Right lobe of liver (tissue), 6 donors: Measurements from ENCODE around the gene PDE6B. TPM values are rescaled to one million over a fixed set of nuclear protein-coding genes. Genes with fewer than 3 reads are reported as not detected.

ENCODE experiments used
- ATAC-seq, 4 donors: fragments of 200-7000 bp; cut with Tn5 transposase; one replicate each; pipeline ENCODE4 v1.9.1; 2020; ENCODE audit warnings: mild to moderate bottlenecking in 4 of 4, moderate library complexity in 4 of 4
- DNase-seq, 3 donors: peaks; one replicate each; pipeline ENCODE4 v3.0.0-alpha.2; 2020
- H3K27ac ChIP-seq, 3 donors: fragments of 200-600 bp; one replicate each; pipeline ENCODE4 v1.8.0; 2022
- H3K27me3 ChIP-seq, 2 donors: fragments of 200-600 bp; one replicate each; pipeline ENCODE4 v1.8.0; 2022
- H3K36me3 ChIP-seq, 4 donors: fragments of 200-600 bp; sonication (generic) in 1 of 4; one replicate each; pipeline versions ENCODE4 v1.5.1 to v1.8.0; 2017 to 2022; ENCODE audit warnings: control low read depth in 1 of 4
- H3K4me1 ChIP-seq, 4 donors: fragments of 200-600 bp; sonication (generic) in 1 of 4; one replicate each; pipeline versions ENCODE4 v1.5.1 to v1.8.0; 2017 to 2022; ENCODE audit warnings: control low read depth in 1 of 4
- H3K4me3 ChIP-seq, 3 donors: fragments of 200-600 bp; one replicate each; pipeline ENCODE4 v1.8.0; 2022
- H3K9me3 ChIP-seq, 4 donors: fragments of 200-600 bp; sonication (generic) in 1 of 4; one replicate each; pipeline versions ENCODE4 v1.5.1 to v1.8.0; 2017 to 2022; ENCODE audit warnings: control low read depth in 1 of 4
- POLR2A ChIP-seq: fragments of 450-650 bp; IDR thresholded peaks from one replicate; pipeline ENCODE4 v1.6.1; 2017; ENCODE audit warnings: antibody characterized with exemption, mild to moderate bottlenecking
- WGBS: methylation state at CpG from one replicate; pipeline ENCODE4 v1.1.6; 2018; ENCODE audit warnings: low coverage, low lambda C conversion rate; ENCODE audit not compliant: insufficient coverage; ENCODE audit errors: missing lambda C conversion rate; 5-methylcytosine and 5-hydroxymethylcytosine counted together
- intact Hi-C, 2 donors: fragments of 100-400 bp; cut with DNase I; formaldehyde crosslinking; loops; one replicate each; pipeline versions ENCODE4 v1.11.2 to v1.14.1; 2022
- total RNA-seq, 6 experiments: library from RNA; depleted of rRNA in 2 of 6; stranded (reverse); fragments of >200 nt in 2 of 6; fragmentation: NEBNext Ultra II Directional in 3 of 6; extraction: Animal tissue kit (Norgen Biotek cat#: 25700) in 3 of 6; gene quantifications; one replicate each; pipeline versions ENCODE4 v1.1.0 to v1.2.4, GENCODE V29; 2016 to 2023
- TF ChIP-seq, protein P1 (sequence below), 4 donors: fragments of 200-600 bp in 3 of 4; fragments of 450-650 bp in 1 of 4; IDR thresholded peaks; one replicate each; pipeline versions ENCODE4 v1.5.1 to v1.8.0; 2016 to 2022; ENCODE audit warnings: antibody characterized with exemption in 4 of 4, mild to moderate bottlenecking in 2 of 4
- donor health status: DM: no; HTN: yes; CAD: no.
- donor health status: DM: no; HTN: no; CAD: no.
- donor health status: DM: no; HTN: no; CAD: no.
- donor health status: DM: no; HTN: yes; CAD: no.
- donor health status: DM: no; HTN: yes; CAD: no.

Gene PDE6B
- total RNA-seq, 6 experiments from 2014 or later: 0.24 to 1.9 (median 0.76) TPM; not detected in 1

DNA sequence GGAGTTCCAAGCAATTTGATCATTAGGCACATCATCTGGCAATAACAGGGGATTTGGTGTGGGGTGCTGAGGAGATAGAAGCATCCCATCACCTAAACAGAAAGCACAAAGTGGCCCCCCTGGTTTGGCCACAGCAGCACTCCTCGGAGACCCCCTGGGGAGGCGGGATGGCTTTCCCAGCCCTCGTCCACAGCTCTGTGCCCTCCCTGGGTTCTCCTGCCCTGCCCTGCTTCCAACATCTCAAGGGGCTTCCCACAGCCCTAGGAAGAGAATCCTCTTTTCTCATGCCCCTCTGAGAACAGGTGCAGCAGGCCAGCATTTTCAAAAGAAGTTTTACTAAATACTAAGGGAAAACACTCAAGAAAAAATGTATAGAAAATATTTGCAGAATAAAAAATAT, 35.9 kb downstream of the PDE6B start:
- WGBS: 100% methylated on average over 2 of the region's 3 CpGs
- no peaks in the 10 kb centered on the region for H3K4me1 ChIP-seq
- no peaks in the 10 kb centered on the region for H3K36me3 ChIP-seq
- no peak overlapping the region for H3K4me3 ChIP-seq
- DNase-seq (peak in 1 of 3 donors; percentile 16), ATAC-seq (no peak)
- intact Hi-C loops: no loop called here
- no peaks in the 10 kb centered on the region for H3K9me3 ChIP-seq
- H3K27ac ChIP-seq: no peak overlapping the region
- no peak for TF ChIP-seq POLR2A
- TF ChIP-seq, protein P1, sequence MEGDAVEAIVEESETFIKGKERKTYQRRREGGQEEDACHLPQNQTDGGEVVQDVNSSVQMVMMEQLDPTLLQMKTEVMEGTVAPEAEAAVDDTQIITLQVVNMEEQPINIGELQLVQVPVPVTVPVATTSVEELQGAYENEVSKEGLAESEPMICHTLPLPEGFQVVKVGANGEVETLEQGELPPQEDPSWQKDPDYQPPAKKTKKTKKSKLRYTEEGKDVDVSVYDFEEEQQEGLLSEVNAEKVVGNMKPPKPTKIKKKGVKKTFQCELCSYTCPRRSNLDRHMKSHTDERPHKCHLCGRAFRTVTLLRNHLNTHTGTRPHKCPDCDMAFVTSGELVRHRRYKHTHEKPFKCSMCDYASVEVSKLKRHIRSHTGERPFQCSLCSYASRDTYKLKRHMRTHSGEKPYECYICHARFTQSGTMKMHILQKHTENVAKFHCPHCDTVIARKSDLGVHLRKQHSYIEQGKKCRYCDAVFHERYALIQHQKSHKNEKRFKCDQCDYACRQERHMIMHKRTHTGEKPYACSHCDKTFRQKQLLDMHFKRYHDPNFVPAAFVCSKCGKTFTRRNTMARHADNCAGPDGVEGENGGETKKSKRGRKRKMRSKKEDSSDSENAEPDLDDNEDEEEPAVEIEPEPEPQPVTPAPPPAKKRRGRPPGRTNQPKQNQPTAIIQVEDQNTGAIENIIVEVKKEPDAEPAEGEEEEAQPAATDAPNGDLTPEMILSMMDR (IDR thresholded peaks at IDR 0.05): no peak
- H3K27me3 ChIP-seq: no peaks in the 10 kb centered on the region

GRCh38 chr4:661881-662761, 36.7 kb downstream of the PDE6B start:
- no peaks in the 10 kb centered on the region for H3K36me3 ChIP-seq
- WGBS: 81% methylated on average over 11 of the region's 42 CpGs
- no peaks in the 10 kb centered on the region for H3K27me3 ChIP-seq
- intact Hi-C loops: no loop called here
- no peak for ATAC-seq
- no peaks in the 10 kb centered on the region for H3K9me3 ChIP-seq
- no peak overlapping the region for H3K27ac ChIP-seq
- H3K4me1 ChIP-seq: no peaks in the 10 kb centered on the region
- H3K4me3 ChIP-seq: no peak overlapping the region
- no peak for TF ChIP-seq POLR2A
- TF ChIP-seq, protein P1 (IDR thresholded peaks at IDR 0.05): no peak
- peak in 2 of 3 donors; percentile 13 to 48 for DNase-seq

- Histone ChIP-seq H3K4me3 (peak overlapping the region; percentile 38 to 56 (median 42)), H3K27ac (no peak overlapping the region), H3K27me3 (no peaks in the 10 kb centered on the region), H3K36me3 (no peaks in the 10 kb centered on the region), H3K4me1 (no peaks in the 10 kb centered on the region), H3K9me3 (no peaks in the 10 kb centered on the region)
- intact Hi-C loops: no loop called here
- TF ChIP-seq, protein P1 (IDR thresholded peaks at IDR 0.05): no peak
- TF ChIP-seq POLR2A: no peak
- ATAC-seq (no peak), DNase-seq (peak in 1 of 3 donors; percentile 13)
- 28% methylated on average over 3 of the region's 20 CpGs for WGBS
These were observed 37.7 kb downstream of the PDE6B start for GRCh38 chr4:663046-663437.

GRCh38 chr4:663438-664428, 38.4 kb downstream of the PDE6B start:
- TF ChIP-seq, protein P1 (IDR thresholded peaks at IDR 0.05): no peak
- peak; percentile 44 to 67 (median 56) for ATAC-seq

More at GRCh38 chr4:663438-664428, 38.4 kb downstream of the PDE6B start:
- H3K9me3 ChIP-seq: no peaks in the 10 kb centered on the region
- WGBS: 0% methylated on average over 2 of the region's 80 CpGs
- H3K36me3 ChIP-seq: no peaks in the 10 kb centered on the region
- peak overlapping the region in 1 of 3 donors; percentile 18 for H3K27ac ChIP-seq
- peak overlapping the region; percentile 38 to 56 (median 42) for H3K4me3 ChIP-seq
- intact Hi-C loops: no loop called here
- H3K4me1 ChIP-seq: no peaks in the 10 kb centered on the region
- DNase-seq: peak in 2 of 3 donors; percentile 49 to 66
- H3K27me3 ChIP-seq: no peaks in the 10 kb centered on the region
